Natural killer cell (primary cell): ENCODE results near the gene CNTF. TPM values are rescaled to one million over a fixed set of nuclear protein-coding genes. Genes with fewer than 3 reads are reported as not detected.

ENCODE experiments used
- ATAC-seq, 3 donors: fragments of 150-1000 bp in 2 of 3; fragments of 200-7000 bp in 1 of 3; cut with Tn5 transposase; 1 replicate in 1 of 3; 2 replicates in 2 of 3; pipeline ENCODE4 v1.10.0; 2021; ENCODE audit warnings: mild to moderate bottlenecking in 2 of 3, moderate library complexity in 2 of 3
- DNase-seq, 2 donors: peaks; one replicate each; pipeline versions ENCODE4 v3.0.0 to v3.0.0-alpha.2; 2013 to 2021; ENCODE audit warnings: mixed read lengths in 1 of 2
- H3K27ac ChIP-seq: one replicate; pipeline ENCODE4 v1.5.1; 2013; ENCODE audit warnings: mild to moderate bottlenecking, low read length
- H3K27me3 ChIP-seq: one replicate; pipeline ENCODE4 v1.6.1; 2013; ENCODE audit warnings: low read length; ENCODE audit not compliant: control insufficient read depth, insufficient read depth
- H3K36me3 ChIP-seq: one replicate; pipeline ENCODE4 v1.6.1; 2013; ENCODE audit warnings: low read length; ENCODE audit not compliant: control insufficient read depth, insufficient read depth
- H3K4me1 ChIP-seq: one replicate; pipeline ENCODE4 v1.6.1; 2013; ENCODE audit warnings: low read length; ENCODE audit not compliant: control insufficient read depth, insufficient read depth
- H3K4me3 ChIP-seq: one replicate; pipeline ENCODE4 v1.5.1; 2013; ENCODE audit warnings: low read length
- H3K9me3 ChIP-seq: one replicate; pipeline ENCODE4 v1.6.1; 2013; ENCODE audit warnings: low read length; ENCODE audit not compliant: control insufficient read depth, insufficient read depth
- H3K27ac Mint-ChIP-seq, 2 donors: one replicate each; pipeline ENCODE4 v1.8.0; 2022; ENCODE audit warnings: mild to moderate bottlenecking in 2 of 2, mixed read lengths in 2 of 2, moderate library complexity in 1 of 2
- H3K27me3 Mint-ChIP-seq, 2 donors: one replicate each; pipeline ENCODE4 v1.8.0; 2022; ENCODE audit warnings: low read depth in 2 of 2, mixed read lengths in 2 of 2
- H3K36me3 Mint-ChIP-seq: one replicate; pipeline ENCODE4 v1.8.0; 2022; ENCODE audit warnings: mixed read lengths
- H3K4me1 Mint-ChIP-seq, 2 donors: one replicate each; pipeline ENCODE4 v1.8.0; 2022; ENCODE audit warnings: mixed read lengths in 2 of 2
- H3K4me3 Mint-ChIP-seq: one replicate; pipeline ENCODE4 v1.8.0; 2022; ENCODE audit warnings: mild to moderate bottlenecking, moderate library complexity, mixed read lengths
- H3K9me3 Mint-ChIP-seq, 2 donors: one replicate each; pipeline ENCODE4 v1.8.0; 2022; ENCODE audit warnings: mixed read lengths in 2 of 2
- CTCF ChIP-seq: fragments of 200-600 bp; IDR thresholded peaks from one replicate; pipeline ENCODE4 v1.8.0; 2022; ENCODE audit warnings: antibody characterized with exemption
- WGBS: methylation state at CpG from one replicate; pipeline ENCODE4 v1.1.7; 2013; ENCODE audit warnings: missing lambda C conversion rate; ENCODE audit not compliant: insufficient coverage; 5-methylcytosine and 5-hydroxymethylcytosine counted together
- intact Hi-C: fragments of 100-400 bp; cut with micrococcal nuclease; formaldehyde crosslinking; loops from one replicate; pipeline ENCODE4 v1.14.2; 2022
- total RNA-seq, 4 donors: library from RNA; stranded (reverse); fragments of 120-200 nt in 1 of 4; gene quantifications; one replicate each; pipeline versions ENCODE4 v1.2.3 to v1.2.4, GENCODE V29; 2013 to 2022

Gene CNTF
- total RNA-seq, 3 donors from 2014 or later (not counting 1 experiment from before 2014, with no cell fraction given): 3.6 to 5.5 (median 4.9) TPM

GRCh38 chr11:58575377-58576020 is 47.0 kb upstream of the CNTF start, which contains the start of gene LPXN:
LPXN (minus strand) TSS chr11:58575856; CDS start chr11:58575772, 84 bp downstream.
- H3K27ac Mint-ChIP-seq: peak within 1 kb of the TSS; percentile 99 to 100
- peaks cover 2% of the 10 kb centered on the region for H3K36me3 ChIP-seq
- no peak for ATAC-seq
- H3K27ac ChIP-seq: peak within 1 kb of the TSS; percentile 99
- peak; percentile 48 to 82 for DNase-seq
- H3K4me3 ChIP-seq: peak within 1 kb of the TSS; percentile 57
- peaks cover 79 to 81% of the 10 kb centered on the region in 2 donors for H3K4me1 Mint-ChIP-seq
- no peaks in the 10 kb centered on the region for H3K9me3 ChIP-seq
- H3K27me3 ChIP-seq: no peaks in the 10 kb centered on the region
- H3K4me3 Mint-ChIP-seq: peak within 1 kb of the TSS; percentile 91
- peaks cover 2% of the 10 kb centered on the region for H3K36me3 Mint-ChIP-seq
- intact Hi-C loops: loop anchor here (5.0 to 10.0 kb wide), 2 partner anchors 781 to 1008 kb away; partner anchors contain the start of gene UBE2L6
- H3K4me1 ChIP-seq: peaks cover 35% of the 10 kb centered on the region
- no peak for TF ChIP-seq CTCF
- no peaks in the 10 kb centered on the region for H3K9me3 Mint-ChIP-seq
- H3K27me3 Mint-ChIP-seq: peaks cover 0 to 3% of the 10 kb centered on the region in 2 donors
- 2% methylated on average over 6 of the region's 6 CpGs for WGBS

GRCh38 chr11:58576887-58577471 is 45.5 kb upstream of the CNTF start:
- 15% methylated on average over 2 of the region's 4 CpGs for WGBS
- peak overlapping the region; percentile 79 for H3K4me3 ChIP-seq
- no peak for TF ChIP-seq CTCF
- Mint-ChIP-seq H3K27me3 (peaks cover 0 to 3% of the 10 kb centered on the region in 2 donors), H3K36me3 (no peaks in the 10 kb centered on the region), H3K27ac (peak overlapping the region; percentile 99 to 100), H3K4me1 (peaks cover 80 to 87% of the 10 kb centered on the region in 2 donors), H3K4me3 (peak overlapping the region; percentile 91), H3K9me3 (no peaks in the 10 kb centered on the region)
- DNase-seq: peak in 1 of 2 donors; percentile 66
- no peaks in the 10 kb centered on the region for H3K9me3 ChIP-seq
- H3K4me1 ChIP-seq: peaks cover 40% of the 10 kb centered on the region
- H3K36me3 ChIP-seq: peaks cover 2% of the 10 kb centered on the region
- intact Hi-C loops: loop anchor here (5.0 to 10.0 kb wide), 2 partner anchors 782 to 1010 kb away; partner anchors contain the start of gene UBE2L6
- ATAC-seq: no peak
- H3K27me3 ChIP-seq: no peaks in the 10 kb centered on the region
- H3K27ac ChIP-seq: peak overlapping the region; percentile 99

- H3K9me3 Mint-ChIP-seq: no peaks in the 10 kb centered on the region
- Histone ChIP-seq H3K27me3 (no peaks in the 10 kb centered on the region), H3K4me3 (peak overlapping the region; percentile 79), H3K4me1 (peaks cover 40% of the 10 kb centered on the region), H3K27ac (peak overlapping the region; percentile 99), H3K36me3 (peaks cover 2% of the 10 kb centered on the region), H3K9me3 (no peaks in the 10 kb centered on the region)
- peak; percentile 27 to 45 (median 40) for ATAC-seq
- intact Hi-C loops: loop anchor here (2.0 to 10.0 kb wide), 7 partner anchors 53 to 1047 kb away; partner anchors contain the start of genes FAM111A, MED19, SELENOH and TIMM10
- peak overlapping the region; percentile 91 for H3K4me3 Mint-ChIP-seq
- peak; percentile 79 to 94 for DNase-seq
- TF ChIP-seq CTCF: no peak
- H3K27ac Mint-ChIP-seq: peak overlapping the region; percentile 99 to 100
- H3K36me3 Mint-ChIP-seq: no peaks in the 10 kb centered on the region
- 0% methylated on average over 21 of the region's 21 CpGs for WGBS
- peaks cover 0 to 3% of the 10 kb centered on the region in 2 donors for H3K27me3 Mint-ChIP-seq
- peaks cover 82 to 89% of the 10 kb centered on the region in 2 donors for H3K4me1 Mint-ChIP-seq
Measured at GRCh38 chr11:58577555-58578135, 44.8 kb upstream of the CNTF start.
